IPS-18a (cell line): ENCODE measurements around the gene IL25.

ENCODE experiments used
- H3K27ac ChIP-seq: one replicate; pipeline ENCODE4 v1.5.1; 2013; ENCODE audit warnings: low read length
- H3K27me3 ChIP-seq: one replicate; pipeline ENCODE4 v1.6.1; 2013; ENCODE audit warnings: mild to moderate bottlenecking, low read length; ENCODE audit not compliant: control insufficient read depth, insufficient read depth
- H3K36me3 ChIP-seq: one replicate; pipeline ENCODE4 v1.6.1; 2013; ENCODE audit warnings: low read depth, low read length; ENCODE audit not compliant: control insufficient read depth
- H3K4me1 ChIP-seq: one replicate; pipeline ENCODE4 v1.6.1; 2013; ENCODE audit warnings: low read depth, low read length; ENCODE audit not compliant: control insufficient read depth
- H3K4me3 ChIP-seq: one replicate; pipeline ENCODE4 v1.5.1; 2013; ENCODE audit warnings: low read length
- H3K9ac ChIP-seq: one replicate; pipeline ENCODE4 v1.6.1; 2013; ENCODE audit warnings: mild to moderate bottlenecking, low read length, moderate library complexity
- H3K9me3 ChIP-seq: one replicate; pipeline ENCODE4 v1.6.1; 2013; ENCODE audit warnings: low read depth, low read length; ENCODE audit not compliant: control insufficient read depth

IL25 gene

GRCh38 chr14:23345987-23346692 is 26.5 kb upstream of the IL25 start:
- no peak overlapping the region for H3K4me3 ChIP-seq

GRCh38 chr14:23346693-23347405 is 25.8 kb upstream of the IL25 start:
- Histone ChIP-seq H3K4me1 (no peaks in the 10 kb centered on the region), H3K36me3 (no peaks in the 10 kb centered on the region), H3K9me3 (no peaks in the 10 kb centered on the region), H3K9ac (no peak overlapping the region), H3K27me3 (peaks cover 13% of the 10 kb centered on the region), H3K4me3 (no peak overlapping the region), H3K27ac (no peak overlapping the region)

More at GRCh38 chr14:23345987-23346692, 26.5 kb upstream of the IL25 start:
- Histone ChIP-seq H3K27ac (no peak overlapping the region), H3K4me1 (no peaks in the 10 kb centered on the region), H3K27me3 (peaks cover 6% of the 10 kb centered on the region), H3K36me3 (no peaks in the 10 kb centered on the region), H3K9ac (no peak overlapping the region), H3K9me3 (no peaks in the 10 kb centered on the region)

- H3K9me3 ChIP-seq = no peaks in the 10 kb centered on the region
- peaks cover 14% of the 10 kb centered on the region for H3K27me3 ChIP-seq
- no peak overlapping the region for H3K9ac ChIP-seq
Observed at GRCh38 chr14:23347406-23348296, 25.0 kb upstream of the IL25 start.

GRCh38 chr14:23348297-23348655 is 24.3 kb upstream of the IL25 start:
- no peak overlapping the region for H3K27ac ChIP-seq
- H3K9ac ChIP-seq = no peak overlapping the region
- H3K27me3 ChIP-seq = peaks cover 16% of the 10 kb centered on the region
- H3K4me1 ChIP-seq = peaks cover 4% of the 10 kb centered on the region
- H3K36me3 ChIP-seq = no peaks in the 10 kb centered on the region
- no peaks in the 10 kb centered on the region for H3K9me3 ChIP-seq
- H3K4me3 ChIP-seq = no peak overlapping the region

More at GRCh38 chr14:23347406-23348296, 25.0 kb upstream of the IL25 start:
- Histone ChIP-seq H3K36me3 (no peaks in the 10 kb centered on the region), H3K4me1 (no peaks in the 10 kb centered on the region), H3K4me3 (no peak overlapping the region), H3K27ac (no peak overlapping the region)

- H3K4me1 ChIP-seq = peaks cover 4% of the 10 kb centered on the region
Observed at GRCh38 chr14:23349156-23349845, 23.3 kb upstream of the IL25 start.

GRCh38 chr14:23351681-23352505 is 20.7 kb upstream of the IL25 start:
- Histone ChIP-seq H3K4me3 (peak overlapping the region; percentile 69), H3K9ac (no peak overlapping the region)

More at GRCh38 chr14:23349156-23349845, 23.3 kb upstream of the IL25 start:
- Histone ChIP-seq H3K36me3 (no peaks in the 10 kb centered on the region), H3K27ac (no peak overlapping the region), H3K27me3 (peaks cover 25% of the 10 kb centered on the region), H3K9me3 (no peaks in the 10 kb centered on the region), H3K4me3 (no peak overlapping the region), H3K9ac (no peak overlapping the region)

GRCh38 chr14:23352506-23353432 is 19.8 kb upstream of the IL25 start, which contains the start of gene SLC22A17:
SLC22A17 (minus strand) TSS chr14:23352887.
- Histone ChIP-seq H3K9ac (no peak within 1 kb of the TSS), H3K4me1 (peaks cover 4% of the 10 kb centered on the region), H3K9me3 (no peaks in the 10 kb centered on the region), H3K4me3 (peak within 1 kb of the TSS; percentile 69), H3K36me3 (peaks cover 7% of the 10 kb centered on the region), H3K27me3 (peaks cover 25% of the 10 kb centered on the region), H3K27ac (no peak within 1 kb of the TSS)

More at GRCh38 chr14:23351681-23352505, 20.7 kb upstream of the IL25 start:
- no peaks in the 10 kb centered on the region for H3K36me3 ChIP-seq
- H3K27ac ChIP-seq = no peak overlapping the region
- H3K4me1 ChIP-seq = peaks cover 4% of the 10 kb centered on the region
- H3K9me3 ChIP-seq = no peaks in the 10 kb centered on the region
- peaks cover 25% of the 10 kb centered on the region for H3K27me3 ChIP-seq

GRCh38 chr14:23353433-23353780 is 19.2 kb upstream of the IL25 start:
- Histone ChIP-seq H3K4me1 (peaks cover 4% of the 10 kb centered on the region), H3K27ac (no peak overlapping the region), H3K36me3 (peaks cover 12% of the 10 kb centered on the region), H3K9me3 (no peaks in the 10 kb centered on the region), H3K4me3 (peak overlapping the region; percentile 69), H3K9ac (no peak overlapping the region), H3K27me3 (peaks cover 25% of the 10 kb centered on the region)

- Histone ChIP-seq H3K9ac (no peak overlapping the region), H3K36me3 (peaks cover 16% of the 10 kb centered on the region), H3K27ac (no peak overlapping the region), H3K4me3 (no peak overlapping the region), H3K27me3 (peaks cover 25% of the 10 kb centered on the region), H3K4me1 (peaks cover 4% of the 10 kb centered on the region), H3K9me3 (no peaks in the 10 kb centered on the region)
Observed at GRCh38 chr14:23354990-23355389, 17.6 kb upstream of the IL25 start.
